Pancreas (tissue), 10 donors: Measurements from ENCODE around the gene AOC2. TPM values are rescaled to one million over a fixed set of nuclear protein-coding genes. Genes with fewer than 3 reads are reported as not detected.

Experiments
- ATAC-seq, 4 donors: fragments of 200-7000 bp; cut with Tn5 transposase; one replicate each; pipeline versions ENCODE4 v1.8.0 to v1.9.1; 2020; ENCODE audit warnings: mild to moderate bottlenecking in 4 of 4, moderate library complexity in 4 of 4
- DNase-seq, 6 donors: peaks; one replicate each; pipeline ENCODE4 v3.0.0-alpha.2; 2020
- FAIRE-seq: peaks from 2 replicates; lab custom pipeline; 2012; peaks lifted over from hg19 to GRCh38; lab: Jason Lieb, UNC
- H3K27ac ChIP-seq, 4 donors: fragments of 200-600 bp; sonication (generic); 1 replicate in 3 of 4; 2 replicates in 1 of 4; pipeline versions ENCODE4 v1.5.0 to v1.8.0; 2020
- H3K27me3 ChIP-seq, 4 donors: fragments of 200-600 bp; one replicate each; pipeline ENCODE4 v1.8.0; 2021
- H3K36me3 ChIP-seq, 3 donors: fragments of 200-600 bp; sonication (generic) in 1 of 3; one replicate each; pipeline versions ENCODE4 v1.5.0 to v1.8.0; 2020 to 2021
- H3K4me1 ChIP-seq, 3 donors: fragments of 200-600 bp; one replicate each; pipeline ENCODE4 v1.8.0; 2021
- H3K4me3 ChIP-seq, 4 donors: fragments of 200-600 bp; sonication (generic) in 2 of 4; one replicate each; pipeline versions ENCODE4 v1.5.0 to v1.8.0; 2020 to 2021
- H3K9me3 ChIP-seq, 4 donors: fragments of 200-600 bp; one replicate each; pipeline ENCODE4 v1.8.0; 2021
- CTCF ChIP-seq, 4 donors: fragments of 200-600 bp; sonication (generic) in 3 of 4; IDR thresholded peaks; one replicate each; pipeline versions ENCODE4 v1.5.0 to v1.8.0; 2021; ENCODE audit warnings: antibody characterized with exemption in 4 of 4
- WGBS, 2 donors: extraction: QIAGEN DNeasy Blood & Tissue Kit; methylation state at CpG; one replicate each; pipeline ENCODE4 v1.1.7; 2013; 5-methylcytosine and 5-hydroxymethylcytosine counted together
- intact Hi-C, 3 donors: fragments of 100-400 bp; cut with DNase I; formaldehyde crosslinking; loops; one replicate each; pipeline versions ENCODE4 v1.11.1 to v1.14.2; 2022
- polyA plus RNA-seq, 2 donors: library from polyadenylated mRNA; stranded (reverse); fragments of 200-250 nt; gene quantifications; one replicate each; pipeline ENCODE4 v1.2.3, GENCODE V29; 2013
- total RNA-seq, 6 donors: library from RNA; stranded (reverse); fragmentation: NEBNext Ultra II Directional in 4 of 6; extraction: Animal tissue kit (Norgen Biotek cat#: 25700) in 4 of 6; gene quantifications; one replicate each; pipeline versions ENCODE4 v1.2.1 to v1.2.4, GENCODE V29; 2021 to 2023
- donor health status: healthy with polysubstance abuse.
- donor health status: DM: no; HTN: no; CAD: no; lungs with moderate emphysema.
- donor health status: DM: no; HTN: no; CAD: no.
- donor health status: control.
- donor health status: control.
- donor health status: Bipolar disorder and iron deficiency.
- donor health status: DM: yes; HTN: yes; CAD: no.
- donor health status: DM: no; HTN: no; CAD: no.
- donor health status: DM: no; HTN: no; CAD: no.
- donor health status: DM: yes; HTN: yes; CAD: no.

Gene AOC2
- total RNA-seq (1 to 10 TPM in 1 of 6 donors, under 1 TPM in 5; 0.37 to 1.7 (median 0.56) TPM), polyA plus RNA-seq (under 1 TPM; 0.77 to 0.87 TPM)

- Histone ChIP-seq H3K9me3 (no peaks in the 10 kb centered on the region), H3K4me1 (no peaks in the 10 kb centered on the region), H3K36me3 (peaks cover 8 to 40% (median 22%) of the 10 kb centered on the region in 3 donors), H3K4me3 (no peak within 1 kb of the TSS), H3K27ac (no peak within 1 kb of the TSS), H3K27me3 (no peaks in the 10 kb centered on the region)
- FAIRE-seq (no peak), ATAC-seq (peak in 1 of 4 donors; percentile 17), DNase-seq (no peak)
- no peak for TF ChIP-seq CTCF (IDR thresholded peaks at IDR 0.05)
- intact Hi-C loops: no loop called here
- 62 to 63% methylated on average over 4 of the region's 4 CpGs for WGBS, 2 donors
These were observed at the start of gene AOC2 for GRCh38 chr17:42844271-42844670. AOC2 (plus strand) TSS chr17:42844580; CDS start chr17:42844627, 47 bp downstream.

DNA sequence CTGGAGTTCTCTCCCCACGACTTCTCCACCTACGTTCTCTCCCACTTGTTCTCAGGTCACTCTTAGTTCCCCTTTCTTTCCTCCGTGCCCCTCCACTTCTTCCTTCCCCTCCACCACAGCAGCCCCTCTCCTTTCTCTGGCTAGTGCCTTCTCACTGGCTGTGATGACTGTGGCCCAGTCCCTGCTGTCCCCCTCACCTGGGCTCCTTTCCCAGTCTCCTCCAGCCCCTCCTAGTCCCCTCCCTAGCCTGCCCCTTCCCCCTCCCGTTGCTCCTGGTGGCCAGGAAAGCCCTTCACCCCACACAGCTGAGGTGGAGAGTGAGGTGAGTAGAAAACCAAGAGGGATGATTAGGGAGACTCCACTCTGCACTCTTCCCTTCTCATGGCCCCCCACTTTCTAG is 49.3 kb upstream of the AOC2 start:
- ATAC-seq: no peak
- TF ChIP-seq CTCF (IDR thresholded peaks at IDR 0.05): no peak
- 73 to 83% methylated on average over 4 of the region's 4 CpGs for WGBS, 2 donors
- no peak overlapping the region for H3K27ac ChIP-seq
- no peaks in the 10 kb centered on the region for H3K27me3 ChIP-seq
- intact Hi-C loops: no loop called here
- H3K36me3 ChIP-seq: no peaks in the 10 kb centered on the region
- no peak for FAIRE-seq
- DNase-seq: no peak
- H3K9me3 ChIP-seq: no peaks in the 10 kb centered on the region
- H3K4me1 ChIP-seq: peaks cover 12 to 20% (median 13%) of the 10 kb centered on the region in 3 donors
- H3K4me3 ChIP-seq: no peak overlapping the region

GRCh38 chr17:42795465-42795864 is 48.9 kb upstream of the AOC2 start:
- no peak for TF ChIP-seq CTCF (IDR thresholded peaks at IDR 0.05)
- DNase-seq (no peak), FAIRE-seq (no peak), ATAC-seq (no peak)
- no peak overlapping the region for H3K4me3 ChIP-seq
- H3K9me3 ChIP-seq: no peaks in the 10 kb centered on the region
- H3K27me3 ChIP-seq: no peaks in the 10 kb centered on the region
- H3K36me3 ChIP-seq: no peaks in the 10 kb centered on the region
- H3K4me1 ChIP-seq: peaks cover 12 to 20% (median 13%) of the 10 kb centered on the region in 3 donors
- no peak overlapping the region for H3K27ac ChIP-seq
- WGBS, 2 donors: 85 to 91% methylated on average over 9 to 10 of the region's 10 CpGs
- intact Hi-C loops: no loop called here

DNA sequence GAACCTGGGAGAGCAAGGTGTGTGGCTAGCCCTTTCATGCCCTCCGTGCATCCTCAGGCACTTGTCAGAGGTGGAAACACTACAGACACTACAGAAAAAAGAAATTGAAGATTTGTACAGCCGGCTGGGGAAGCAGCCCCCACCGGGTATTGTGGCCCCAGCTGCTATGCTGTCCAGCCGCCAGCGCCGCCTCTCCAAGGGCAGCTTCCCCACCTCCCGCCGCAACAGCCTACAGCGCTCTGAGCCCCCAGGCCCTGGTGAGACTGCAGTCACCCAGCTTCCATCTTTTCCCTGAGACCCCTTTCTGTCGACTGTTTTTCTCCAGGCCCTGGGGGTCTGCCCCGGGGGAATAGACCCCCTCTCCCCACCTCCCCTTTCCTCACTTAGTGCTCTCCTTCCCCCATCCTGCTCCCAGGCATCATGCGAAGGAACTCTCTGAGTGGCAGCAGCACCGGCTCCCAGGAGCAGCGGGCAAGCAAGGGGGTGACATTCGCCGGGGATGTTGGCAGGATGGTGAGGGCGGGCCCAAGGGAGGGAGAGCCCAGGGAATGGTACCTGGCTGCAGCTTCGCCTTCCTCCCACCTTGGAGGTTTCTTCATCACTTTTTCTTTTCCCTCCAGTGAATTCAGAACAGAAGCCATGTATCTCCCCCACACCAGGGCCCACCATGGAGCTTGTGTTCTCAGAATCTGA is 48.2 kb upstream of the AOC2 start:
- Histone ChIP-seq H3K36me3 (no peaks in the 10 kb centered on the region), H3K27me3 (no peaks in the 10 kb centered on the region), H3K4me3 (peak overlapping the region in 2 of 4 donors; percentile 61 to 87), H3K27ac (peak overlapping the region in 1 of 4 donors; percentile 94), H3K4me1 (peaks cover 12 to 20% (median 13%) of the 10 kb centered on the region in 3 donors), H3K9me3 (no peaks in the 10 kb centered on the region)
- no peak for FAIRE-seq
- intact Hi-C loops: no loop called here
- 60 to 91% methylated on average over 18 of the region's 18 CpGs for WGBS, 2 donors
- no peak for TF ChIP-seq CTCF (IDR thresholded peaks at IDR 0.05)
- DNase-seq: no peak
- ATAC-seq: no peak
